ENCODE data around the gene UBASH3A.
"Not testable (repeated sequence)": the region's sequence is repeated elsewhere in the genome, so short reads cannot be mapped to it uniquely, and the experiment has no call there.

UBASH3A gene

DNA sequence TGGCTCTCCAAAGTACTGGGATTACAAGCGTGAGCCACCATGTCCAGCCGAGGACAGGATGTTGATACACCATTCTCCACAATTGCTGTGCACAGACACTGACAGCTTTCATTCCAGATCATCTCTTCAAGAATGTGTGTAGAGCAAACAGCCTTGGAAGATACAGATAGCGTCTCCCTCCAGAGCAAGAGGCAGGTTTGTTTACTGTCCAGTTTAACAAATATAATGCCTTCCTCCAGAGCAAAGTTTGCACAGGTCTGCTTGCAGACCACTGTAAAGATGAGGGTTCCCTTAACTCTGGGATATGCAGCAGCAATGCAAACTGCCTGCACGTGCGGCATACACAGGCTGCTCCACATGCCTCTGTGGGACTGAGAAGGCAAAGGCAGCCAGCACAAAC is 12.4 kb upstream of the UBASH3A start:
- no peak for DNase-seq

- no peak for DNase-seq
Observed at GRCh38 chr21:42392731-42393442, 10.8 kb upstream of the UBASH3A start.

GRCh38 chr21:42393443-42393950 is 10.2 kb upstream of the UBASH3A start:
- no peak for DNase-seq

GRCh38 chr21:42395302-42395701 is 8.4 kb upstream of the UBASH3A start:
- no peak for DNase-seq

GRCh38 chr21:42395905-42396651 is 7.6 kb upstream of the UBASH3A start, which contains the start of gene TMPRSS3:
TSS of gene TMPRSS3 (minus strand) at chr21:42396052. CDS start at chr21:42395417, 635 bp downstream.
- DNase-seq = no peak

GRCh38 chr21:42396799-42397745 is 6.6 kb upstream of the UBASH3A start:
- DNase-seq = no peak

- no peak for DNase-seq
Observed at GRCh38 chr21:42397746-42398394, 5.8 kb upstream of the UBASH3A start.

- no peak for DNase-seq
Observed at GRCh38 chr21:42398436-42399028, 5.2 kb upstream of the UBASH3A start.

GRCh38 chr21:42400525-42400924 is 3.2 kb upstream of the UBASH3A start:
- no peak for DNase-seq

- no peak for DNase-seq
Observed at GRCh38 chr21:42401154-42401553, 2.5 kb upstream of the UBASH3A start.

DNA sequence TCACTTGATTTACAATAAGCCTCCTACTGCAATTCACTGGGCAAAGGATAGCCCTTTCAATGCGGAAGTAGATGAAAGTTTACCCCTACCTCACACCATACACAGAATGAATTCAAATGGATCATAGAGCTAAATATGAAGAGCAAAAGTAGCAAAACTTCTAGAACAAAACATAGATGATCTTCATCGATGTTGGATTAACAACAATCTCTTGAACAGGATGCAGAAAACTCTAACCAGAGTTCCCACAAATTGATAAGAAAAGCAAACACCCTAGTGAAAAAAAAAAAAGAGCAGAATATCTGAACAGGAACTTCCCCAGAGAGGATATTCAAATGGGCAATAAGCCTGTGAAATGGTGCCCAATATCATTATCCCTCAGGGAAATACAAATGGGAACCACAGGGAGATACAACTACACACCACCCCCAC is 1.9 kb upstream of the UBASH3A start:
- DNase-seq = no peak

GRCh38 chr21:42404539-42404938 is 837 bp downstream of the UBASH3A start:
- no peak for DNase-seq

DNA sequence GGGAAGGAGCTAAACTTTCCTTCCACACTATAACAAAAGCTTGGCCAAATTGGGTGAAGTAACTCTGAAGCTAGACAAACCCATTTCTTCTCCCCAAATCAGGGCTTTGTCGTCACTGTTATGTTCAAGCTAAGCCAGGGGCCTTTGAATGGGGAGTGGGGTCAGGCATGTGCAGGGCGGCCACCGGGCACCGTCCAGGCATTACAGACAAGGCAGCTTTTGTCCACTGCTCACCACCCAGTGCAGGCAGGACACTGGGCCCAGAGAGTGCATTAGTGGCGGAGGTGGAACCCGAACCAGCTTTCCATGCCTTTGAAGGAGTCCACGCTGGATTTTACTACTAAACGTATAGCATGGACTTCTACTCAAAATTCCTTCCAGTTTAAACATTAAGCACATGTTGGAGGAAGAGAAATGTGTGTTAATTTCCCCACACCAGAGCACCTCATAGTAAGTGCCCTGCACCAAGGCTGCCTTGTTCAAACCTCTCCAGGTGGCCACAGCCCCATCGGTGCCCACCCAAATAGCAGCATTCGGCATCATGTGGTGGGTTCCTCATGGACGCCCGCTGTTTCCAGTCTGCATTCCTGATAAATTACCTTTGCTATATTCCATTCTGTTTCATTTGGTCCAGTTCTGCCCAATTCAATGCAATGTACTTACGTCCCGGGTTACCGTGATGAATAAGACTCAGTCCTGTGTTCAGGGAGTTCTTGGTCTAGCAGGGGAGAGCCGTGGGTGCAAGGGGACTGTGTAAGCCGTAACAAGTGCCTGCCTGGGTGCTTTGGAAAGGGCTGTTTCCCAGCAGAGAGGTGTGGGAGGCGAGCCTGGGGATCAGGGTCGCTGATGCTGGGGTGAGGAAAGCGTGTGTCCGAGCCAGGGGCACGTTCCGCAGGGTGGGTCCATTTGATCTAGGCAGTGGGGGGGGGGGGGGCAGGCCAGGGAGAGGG is 1.6 kb downstream of the UBASH3A start:
- DNase-seq = no peak

GRCh38 chr21:42406201-42406621 is 2.5 kb downstream of the UBASH3A start:
- DNase-seq = no peak

DNA sequence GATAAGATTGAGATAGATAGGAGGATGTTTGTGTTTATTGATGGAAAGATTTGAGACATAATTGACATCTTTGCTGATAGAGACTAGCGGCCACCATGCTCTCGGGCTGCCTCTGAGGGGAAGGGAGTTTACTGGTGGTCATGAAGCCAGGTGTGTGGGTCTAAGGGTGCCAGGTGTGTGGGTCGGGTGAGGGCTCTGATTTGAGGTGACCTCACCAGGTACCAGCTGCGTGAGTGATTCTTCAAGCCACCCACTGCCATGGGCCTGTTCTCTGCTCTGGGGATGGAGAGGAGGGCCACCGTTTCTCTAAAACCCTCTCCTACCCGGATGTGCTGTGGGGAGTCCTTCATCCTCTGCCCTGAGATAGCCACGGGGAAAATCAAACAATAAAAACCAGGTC is 3.2 kb downstream of the UBASH3A start:
- no peak for DNase-seq

- no peak for DNase-seq
Observed at GRCh38 chr21:42407476-42407875, 3.8 kb downstream of the UBASH3A start.

DNA sequence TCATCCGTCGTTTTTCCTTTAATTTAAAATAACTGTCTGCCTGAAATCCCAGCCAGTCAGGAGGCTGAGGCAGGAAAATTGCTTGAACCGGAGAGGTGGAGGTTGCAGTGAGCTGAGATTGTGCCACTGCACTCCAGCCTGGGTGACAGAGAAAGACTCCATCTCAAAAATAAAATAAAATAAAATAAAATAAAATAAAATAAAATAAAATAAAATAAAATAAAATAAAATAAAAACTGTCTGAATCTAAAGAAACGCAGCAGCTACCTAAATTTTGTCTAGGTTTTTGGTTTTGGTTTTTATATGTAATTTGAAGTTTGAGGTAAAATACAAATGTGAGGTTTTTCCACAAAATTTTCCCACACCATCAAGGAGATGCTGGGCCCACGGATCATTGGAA is 5.0 kb downstream of the UBASH3A start:
- DNase-seq = not testable (repeated sequence)

DNA sequence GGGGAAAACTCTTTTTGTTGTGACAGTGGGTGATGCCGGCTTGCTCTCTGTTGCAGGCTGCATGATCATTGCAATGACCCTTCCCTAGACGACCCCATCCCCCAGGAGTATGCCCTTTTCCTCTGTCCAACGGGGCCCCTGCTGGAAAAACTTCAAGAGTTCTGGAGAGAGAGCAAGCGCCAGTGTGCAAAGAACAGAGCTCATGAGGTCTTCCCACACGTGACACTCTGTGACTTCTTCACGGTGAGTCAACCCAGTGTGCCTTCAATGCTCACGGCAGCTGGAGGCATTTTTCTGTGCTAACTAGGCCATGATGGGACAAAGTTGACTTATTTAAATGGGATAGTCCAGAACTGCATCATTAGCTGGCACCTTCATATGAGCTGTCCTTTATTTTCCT is 5.7 kb downstream of the UBASH3A start:
- no peak for DNase-seq

- no peak for DNase-seq
Observed at GRCh38 chr21:42411197-42411869, 7.6 kb downstream of the UBASH3A start.

All from NCI-H1417 treated with DMSO at 0.1 percent for 48 hours (cell line).